ENCODE data around the gene GLI3.

- TF ChIP-seq POLR2AphosphoS5 (IDR thresholded peaks at IDR 0.05; ENCODE audit: low read depth, low read length), result no peak
- TF ChIP-seq TAF1 (IDR thresholded peaks at IDR 0.05; ENCODE audit: borderline replicate concordance, low read depth, low read length), result no peak
These were observed 121.2 kb downstream of the GLI3 start for GRCh38 chr7:42115795-42116194.

Measured in GM12892 (cell line).